ENCODE measurements around the gene PPP3CA. TPM values are rescaled to one million over a fixed set of nuclear protein-coding genes. Genes with fewer than 3 reads are reported as not detected.

PPP3CA gene
- total RNA-seq, 1 donor from 2014 or later = 78.8 TPM

- H3K36me3 Mint-ChIP-seq (ENCODE audit: low read depth) = peaks cover 7% of the 10 kb centered on the region
- H3K4me3 Mint-ChIP-seq = no peak overlapping the region
- ChIA-PET CTCF (no interaction called here), POLR2A (interaction anchor here (0.7 kb wide), 1 partner anchor 37 kb away, joined by 3 read pairs; no protein-coding TSS in a partner anchor)
- no peak for ATAC-seq (ENCODE audit: low read depth)
- TF ChIP-seq CTCF (IDR thresholded peaks at IDR 0.05) = no peak
- no peak overlapping the region for H3K27ac Mint-ChIP-seq
- H3K4me1 Mint-ChIP-seq = peaks cover 76% of the 10 kb centered on the region
- intact Hi-C loops (cut with micrococcal nuclease) = no loop called here
- no peaks in the 10 kb centered on the region for H3K9me3 Mint-ChIP-seq
- DNase-seq = no peak
- H3K27me3 Mint-ChIP-seq = no peaks in the 10 kb centered on the region
These were observed 55.1 kb downstream of the PPP3CA start for GRCh38 chr4:101292214-101292613.

GRCh38 chr4:101291198-101291597, 56.1 kb downstream of the PPP3CA start:
- ATAC-seq (ENCODE audit: low read depth) = no peak
- Mint-ChIP-seq H3K27ac (peak overlapping the region; percentile 30), H3K9me3 (no peaks in the 10 kb centered on the region), H3K36me3 (ENCODE audit: low read depth) (peaks cover 7% of the 10 kb centered on the region), H3K27me3 (no peaks in the 10 kb centered on the region), H3K4me3 (no peak overlapping the region), H3K4me1 (peaks cover 73% of the 10 kb centered on the region)
- ChIA-PET CTCF (no interaction called here), POLR2A (interaction anchor here (0.5 to 0.6 kb wide), 2 partner anchors 39 to 155 kb away, joined by 3 to 8 read pairs; no protein-coding TSS in a partner anchor)
- no peak for DNase-seq
- no peak for TF ChIP-seq CTCF (IDR thresholded peaks at IDR 0.05)
- intact Hi-C loops (cut with micrococcal nuclease) = loop anchor here (2.0 kb wide), 2 partner anchors 14 kb away; no protein-coding TSS in a partner anchor

GRCh38 chr4:101290654-101291053, 56.7 kb downstream of the PPP3CA start:
- intact Hi-C loops (cut with micrococcal nuclease) = loop anchor here (2.0 kb wide), 2 partner anchors 14 kb away; no protein-coding TSS in a partner anchor

GRCh38 chr4:101289306-101289705, 58.0 kb downstream of the PPP3CA start:
- Mint-ChIP-seq H3K36me3 (ENCODE audit: low read depth) (peaks cover 7% of the 10 kb centered on the region), H3K4me1 (peaks cover 83% of the 10 kb centered on the region), H3K27me3 (no peaks in the 10 kb centered on the region), H3K27ac (peak overlapping the region; percentile 27), H3K9me3 (no peaks in the 10 kb centered on the region), H3K4me3 (no peak overlapping the region)
- ChIA-PET POLR2A (no interaction called here), CTCF (no interaction called here)
- no peak for TF ChIP-seq CTCF (IDR thresholded peaks at IDR 0.05)
- no peak for ATAC-seq (ENCODE audit: low read depth)
- intact Hi-C loops (cut with micrococcal nuclease) = no loop called here
- DNase-seq = no peak

More at GRCh38 chr4:101290654-101291053, 56.7 kb downstream of the PPP3CA start:
- DNase-seq = no peak
- no peak overlapping the region for H3K27ac Mint-ChIP-seq
- no peak for TF ChIP-seq CTCF (IDR thresholded peaks at IDR 0.05)
- H3K36me3 Mint-ChIP-seq (ENCODE audit: low read depth) = peaks cover 7% of the 10 kb centered on the region
- H3K4me1 Mint-ChIP-seq = peaks cover 76% of the 10 kb centered on the region
- ATAC-seq (ENCODE audit: low read depth) = no peak
- CTCF ChIA-PET = no interaction called here
- H3K27me3 Mint-ChIP-seq = no peaks in the 10 kb centered on the region
- H3K4me3 Mint-ChIP-seq = no peak overlapping the region
- POLR2A ChIA-PET = interaction anchor here (0.5 to 0.6 kb wide), 2 partner anchors 40 to 155 kb away, joined by 3 to 8 read pairs; no protein-coding TSS in a partner anchor
- H3K9me3 Mint-ChIP-seq = no peaks in the 10 kb centered on the region

GRCh38 chr4:101288365-101289145, 58.8 kb downstream of the PPP3CA start:
- ChIA-PET POLR2A (no interaction called here), CTCF (no interaction called here)
- Mint-ChIP-seq H3K4me3 (no peak overlapping the region), H3K36me3 (ENCODE audit: low read depth) (peaks cover 5% of the 10 kb centered on the region), H3K9me3 (no peaks in the 10 kb centered on the region), H3K27ac (peak overlapping the region; percentile 2), H3K27me3 (no peaks in the 10 kb centered on the region), H3K4me1 (peaks cover 84% of the 10 kb centered on the region)
- ATAC-seq (ENCODE audit: low read depth) (no peak), DNase-seq (no peak)
- intact Hi-C loops (cut with micrococcal nuclease) = no loop called here
- no peak for TF ChIP-seq CTCF (IDR thresholded peaks at IDR 0.05)
